Stimulated activated CD4-positive, alpha-beta T cell treated with anti-CD3 and anti-CD28 coated beads, Interleukin-4, amount 100 ng/mL, for 1 hour (primary cell): ENCODE results near the gene VRK3.

Experiments
- DNase-seq: peaks from one replicate; pipeline ENCODE4 v3.0.0-alpha.2; 2020

VRK3 gene

DNA sequence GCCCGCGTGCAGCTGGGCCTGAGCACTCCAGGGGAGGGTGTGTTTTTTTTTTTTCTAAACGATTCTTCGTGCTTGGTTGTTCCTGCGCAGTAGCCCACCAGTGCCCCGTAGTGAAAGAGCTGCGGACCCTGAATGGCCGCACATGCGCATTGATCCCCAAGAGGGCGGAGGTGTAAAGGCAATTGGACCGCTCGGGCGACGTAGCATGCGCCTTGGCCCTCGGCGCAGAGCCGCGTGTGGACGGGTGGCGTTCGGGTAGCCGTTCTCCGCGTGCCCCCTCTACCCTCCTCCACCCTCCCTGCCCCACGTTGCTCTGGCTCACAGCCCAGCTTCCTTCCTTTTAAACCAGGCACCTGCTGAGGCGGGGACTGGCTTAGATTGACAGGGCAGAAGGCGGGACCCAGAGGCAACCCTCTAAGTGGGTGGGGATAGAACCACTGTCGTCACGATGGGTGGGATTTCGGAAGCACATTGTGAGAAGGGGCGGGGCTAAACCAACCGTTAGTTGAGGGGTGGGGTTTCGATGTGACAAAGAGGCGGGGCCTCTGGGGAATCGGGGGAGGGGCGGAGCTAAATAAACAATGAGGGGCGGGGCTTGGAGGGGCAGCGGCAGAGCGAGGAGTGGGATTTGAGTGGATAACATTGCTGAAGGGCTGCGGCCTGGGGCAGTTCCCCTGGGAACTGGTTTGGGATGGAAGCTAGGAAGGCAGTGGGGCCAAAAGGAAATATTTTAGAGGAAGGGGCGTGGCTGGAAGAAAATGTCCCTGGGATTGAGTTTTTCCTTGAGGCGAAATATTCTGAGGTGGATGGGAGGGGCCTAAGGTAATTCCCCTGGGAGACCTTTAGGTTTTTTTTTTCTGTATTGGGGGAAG, 95.3 kb downstream of the VRK3 start:
- peak; percentile 88 for DNase-seq

DNA sequence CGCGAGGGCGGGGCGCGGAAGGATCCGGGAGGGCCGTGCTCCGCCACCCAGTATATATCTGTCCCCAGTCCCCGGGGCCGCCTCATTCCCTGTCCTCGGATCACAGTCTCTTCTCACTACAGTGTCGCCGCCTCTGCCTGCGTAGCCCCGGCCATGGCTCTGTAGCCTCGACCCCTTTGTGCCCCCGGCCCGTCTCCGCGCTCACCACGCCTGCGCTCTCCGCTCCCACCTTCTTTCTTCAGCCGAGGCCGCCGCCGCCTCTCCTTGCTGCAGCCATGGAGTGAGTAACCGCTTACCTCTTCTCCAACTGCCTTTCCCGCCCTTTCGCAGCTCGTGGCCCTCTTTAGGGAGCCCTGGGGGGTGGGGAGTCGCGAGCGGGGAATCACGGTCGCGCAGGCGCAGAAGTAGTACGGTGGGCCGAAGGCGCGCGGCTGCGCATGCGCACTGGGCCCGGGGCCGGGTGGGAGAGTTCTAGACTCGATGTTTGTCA, 96.0 kb downstream of the VRK3 start, which contains the start of the genes ATF5 and NUP62:
TSS of gene ATF5 (plus strand) at position 85 of the 490 bp plus-strand sequence. CDS start 1,646 bp downstream, outside the sequence.
TSS of gene NUP62 (minus strand) at position 384 of the 490 bp plus-strand sequence. CDS start 19,697 bp downstream, outside the sequence.
- DNase-seq, result peak; percentile 95

DNA sequence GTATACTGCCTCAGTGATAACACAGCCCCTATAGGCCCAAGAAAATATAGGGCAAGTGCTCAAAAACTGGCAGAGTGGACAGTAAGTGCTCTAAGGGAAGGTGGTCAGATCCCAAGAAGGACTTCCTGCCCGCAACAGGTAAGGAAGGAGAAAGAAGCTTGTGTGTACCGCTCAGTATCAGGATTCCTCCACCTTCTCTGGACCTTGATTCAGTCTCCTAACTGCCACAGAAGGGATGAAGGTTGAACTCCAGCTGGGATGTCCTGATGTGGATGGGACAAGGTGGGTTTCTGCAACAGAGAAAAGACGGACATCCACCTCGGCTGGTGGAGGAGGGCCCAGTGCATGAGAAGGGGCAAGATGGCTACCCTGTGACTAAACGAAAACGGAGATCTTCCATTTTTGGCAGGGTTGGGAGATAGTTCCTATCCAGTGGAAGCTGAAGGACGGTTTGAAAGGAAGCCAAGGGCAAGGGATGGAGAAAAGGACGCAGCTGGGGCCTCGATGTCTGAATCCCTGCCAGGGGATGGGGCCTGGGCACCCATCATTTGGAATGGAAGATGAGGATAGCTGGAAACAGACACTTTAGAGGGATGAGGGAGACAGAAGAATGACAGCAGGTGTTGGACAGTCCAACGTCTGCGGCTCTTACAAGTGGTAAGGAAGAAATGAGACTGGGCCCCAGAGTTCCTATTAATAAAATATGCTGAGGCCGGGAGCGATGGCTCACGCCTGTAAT, 97.5 kb downstream of the VRK3 start:
- no peak for DNase-seq

DNA sequence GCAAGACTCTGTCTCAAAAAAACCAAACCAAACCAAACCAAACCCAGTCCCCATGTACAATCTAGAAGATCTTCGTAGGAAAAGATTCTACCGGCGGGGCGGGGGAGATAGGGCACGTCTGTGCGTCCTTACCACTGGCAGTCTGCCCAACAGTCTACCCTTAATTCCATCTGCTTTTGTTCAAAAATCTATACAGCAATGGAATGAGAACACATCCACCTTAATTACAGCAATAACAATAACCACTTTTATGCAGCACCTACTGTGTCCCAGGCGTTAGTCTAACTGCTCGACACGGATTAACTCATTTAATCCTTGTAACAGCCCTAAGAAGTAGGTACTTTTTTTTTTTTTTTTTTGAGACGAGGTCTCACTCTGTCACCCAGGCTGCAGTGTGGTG, 98.7 kb downstream of the VRK3 start:
- DNase-seq, result no peak
